Measurements from ENCODE around the gene PRKG1.

The PRKG1 gene

DNA sequence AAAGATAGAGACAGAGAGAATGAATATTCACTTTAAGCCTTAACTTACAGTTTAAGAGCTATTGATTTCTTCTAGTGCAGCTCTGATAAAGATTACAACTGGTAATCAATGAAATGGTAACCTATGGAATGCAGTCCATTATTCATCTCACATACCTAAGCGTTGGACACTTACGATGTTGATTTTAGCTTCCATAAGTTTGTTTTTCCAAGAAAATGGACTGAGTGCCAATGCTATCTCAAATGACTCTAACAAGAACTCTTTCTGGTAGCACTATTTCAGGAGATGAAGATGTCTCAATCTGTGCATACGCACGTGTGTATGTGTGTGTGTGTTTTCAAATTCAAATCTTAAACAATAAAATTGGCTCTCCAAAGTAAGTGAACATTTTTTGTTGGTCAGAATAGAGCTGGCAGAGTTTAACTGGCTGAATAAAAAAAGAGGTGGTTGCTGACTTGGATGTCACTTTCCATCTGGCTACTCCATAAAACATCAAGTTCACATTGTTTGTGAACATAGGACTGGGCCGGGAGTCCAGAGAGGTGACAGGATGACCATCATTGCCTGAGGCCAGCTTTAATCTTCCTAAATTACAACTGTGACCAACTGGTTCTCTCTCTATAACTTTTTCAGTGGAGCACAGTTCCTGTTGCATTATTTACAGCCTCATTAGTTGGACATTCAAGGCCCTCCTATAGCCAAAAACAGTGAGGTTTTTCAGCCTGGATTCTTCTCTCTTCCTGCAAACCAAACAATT is 732.0 kb downstream of the PRKG1 start:
- DNase-seq (ENCODE audit: low read depth) = no peak

GRCh38 chr10:51808187-51808586 is 733.9 kb downstream of the PRKG1 start:
- DNase-seq (ENCODE audit: low read depth) = no peak

DNA sequence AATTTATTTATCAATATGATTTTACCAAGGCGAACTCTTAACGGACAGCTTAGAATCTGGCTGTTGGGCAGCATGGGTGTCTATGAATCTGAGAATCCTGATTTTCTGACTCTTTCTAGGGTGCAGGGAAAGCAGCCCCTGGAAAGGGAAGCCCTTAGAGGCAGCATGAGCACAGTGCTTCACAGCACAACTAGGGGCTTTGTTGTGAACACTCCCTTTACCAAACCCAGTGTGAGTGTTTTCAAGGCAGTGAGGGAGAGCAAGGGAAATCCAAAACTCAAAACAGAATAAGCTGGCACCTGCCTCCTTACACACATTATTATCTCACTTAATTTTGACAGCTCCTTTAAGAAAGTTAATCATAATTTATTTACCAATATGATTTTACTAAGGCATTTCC is 741.4 kb downstream of the PRKG1 start:
- DNase-seq (ENCODE audit: low read depth) = no peak

GRCh38 chr10:51821045-51821444 is 746.8 kb downstream of the PRKG1 start:
- no peak for DNase-seq (ENCODE audit: low read depth)

DNA sequence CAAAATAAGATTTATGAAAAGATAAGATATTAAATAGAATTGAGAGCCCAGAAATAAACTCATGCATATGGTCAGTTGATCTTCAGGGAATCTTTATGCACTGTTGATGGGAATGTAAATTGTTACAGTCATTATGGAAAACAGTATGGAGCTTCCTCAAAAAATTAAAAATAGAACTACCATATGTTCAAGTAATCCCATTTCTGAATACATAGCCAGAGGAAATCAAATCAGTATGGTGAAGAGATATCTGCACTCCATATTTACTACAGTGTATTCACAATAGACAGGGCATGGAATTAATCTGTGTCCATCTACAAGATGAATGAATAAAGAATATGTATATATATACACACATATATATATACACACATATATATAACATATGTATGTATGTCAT is 747.5 kb downstream of the PRKG1 start:
- DNase-seq (ENCODE audit: low read depth) = no peak

DNA sequence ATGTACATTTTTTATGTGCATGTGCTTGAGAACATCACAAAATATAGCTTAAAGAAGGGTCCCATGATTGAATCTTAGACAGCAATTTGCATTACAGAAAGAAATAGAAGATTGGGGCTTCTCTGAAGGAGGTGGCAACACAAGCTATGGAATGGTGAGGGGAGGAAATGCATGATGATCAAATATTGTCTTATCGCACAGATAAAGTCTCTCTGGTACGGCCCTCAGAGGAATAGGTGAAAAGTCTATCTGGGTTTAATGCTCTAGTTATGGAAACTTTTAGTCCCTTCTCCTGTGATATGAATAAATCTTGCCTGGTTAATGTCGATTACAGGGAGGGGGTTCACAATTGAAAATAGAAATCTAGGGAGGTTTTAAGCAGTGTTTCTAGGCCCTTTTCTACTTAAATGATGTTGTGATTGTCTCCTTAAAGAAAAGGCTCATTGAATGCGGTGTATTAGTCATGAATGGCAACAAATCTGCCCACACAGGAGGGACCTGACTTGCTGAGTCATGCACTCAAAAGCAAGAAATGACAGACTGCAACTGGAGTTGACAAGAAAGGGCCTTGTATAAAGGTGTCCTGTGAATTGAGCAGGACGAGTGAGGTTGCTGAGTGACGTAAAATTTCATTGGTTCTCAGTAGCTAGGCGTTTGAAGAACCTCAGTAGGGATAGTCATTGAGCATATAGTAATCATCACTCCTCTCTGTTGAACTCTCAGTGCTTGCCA is 758.5 kb downstream of the PRKG1 start:
- peak; percentile 59 for DNase-seq (ENCODE audit: low read depth)

DNA sequence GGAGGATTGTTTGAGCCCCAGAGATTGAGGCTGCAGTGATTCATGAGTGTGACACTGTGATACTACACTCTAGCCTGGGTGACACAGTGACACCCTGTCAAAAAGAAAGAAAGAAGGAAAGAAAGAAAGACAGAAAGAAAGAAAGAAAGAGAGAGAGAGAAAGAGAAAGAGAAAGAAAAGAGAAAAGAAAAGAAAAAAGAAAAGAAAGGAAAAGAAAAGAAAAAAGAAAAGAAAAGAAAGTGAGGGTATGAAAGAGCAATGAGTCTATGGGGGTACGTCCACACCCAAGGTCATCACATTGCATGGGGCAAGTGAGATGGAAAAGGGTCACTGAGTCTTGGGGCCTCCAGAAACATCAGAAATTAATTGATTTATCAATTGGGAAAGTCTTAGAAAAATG is 760.3 kb downstream of the PRKG1 start:
- DNase-seq (ENCODE audit: low read depth) = no peak

GRCh38 chr10:51838471-51838870 is 764.2 kb downstream of the PRKG1 start:
- no peak for DNase-seq (ENCODE audit: low read depth)

GRCh38 chr10:51843966-51844365 is 769.7 kb downstream of the PRKG1 start:
- DNase-seq (ENCODE audit: low read depth) = no peak

DNA sequence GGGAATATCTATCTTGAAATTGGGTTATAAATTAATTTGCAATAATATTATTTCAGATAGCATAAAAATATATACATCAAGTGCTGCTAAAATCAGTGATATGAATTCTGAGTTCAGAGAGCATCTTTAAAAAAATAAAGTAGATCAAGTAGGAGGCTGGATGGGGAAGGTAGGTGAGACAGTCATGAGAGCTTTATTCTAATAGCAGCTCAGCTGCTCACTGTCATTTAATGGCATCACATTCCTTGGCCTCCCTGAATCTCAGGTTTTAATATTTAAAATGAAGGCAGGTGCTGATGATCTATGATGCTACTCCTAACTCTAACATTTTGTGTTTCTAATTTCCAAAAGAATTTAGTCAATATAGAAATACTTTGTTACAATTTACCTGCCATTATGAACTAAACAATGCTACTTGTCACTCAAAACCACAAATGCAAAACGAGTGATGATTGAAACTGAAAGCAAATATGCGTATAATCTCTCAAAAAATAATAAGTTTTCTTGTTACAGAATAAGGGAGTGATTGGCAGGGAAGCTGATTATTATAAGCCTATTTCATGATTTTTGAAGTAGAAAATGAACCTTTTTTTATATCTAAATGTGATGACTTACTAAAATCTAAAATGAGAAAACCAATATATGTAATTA is 772.7 kb downstream of the PRKG1 start:
- DNase-seq (ENCODE audit: low read depth) = no peak

GRCh38 chr10:51852297-51852696 is 778.0 kb downstream of the PRKG1 start:
- DNase-seq (ENCODE audit: low read depth) = no peak

GRCh38 chr10:51857305-51857704 is 783.0 kb downstream of the PRKG1 start:
- DNase-seq (ENCODE audit: low read depth) = no peak

DNA sequence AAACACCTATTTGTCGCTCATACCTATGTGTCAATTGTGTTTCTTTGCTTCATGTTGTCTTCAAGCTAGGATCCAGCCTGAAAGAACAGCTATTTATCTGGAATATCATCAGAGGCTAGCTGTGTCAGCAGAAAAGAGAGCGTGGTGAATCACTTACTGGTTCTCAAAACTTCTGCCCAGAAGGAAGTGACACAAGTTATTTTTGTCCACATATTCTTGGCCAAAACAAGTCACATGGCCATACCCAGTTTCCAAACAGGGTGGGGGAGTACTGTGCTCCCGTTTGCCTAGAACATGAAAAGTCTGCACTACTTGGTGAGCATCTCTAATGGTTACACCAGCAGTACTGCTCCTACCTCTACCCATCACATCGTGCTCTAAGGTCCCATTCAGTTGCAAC is 786.0 kb downstream of the PRKG1 start:
- peak; percentile 2 for DNase-seq (ENCODE audit: low read depth)

- no peak for DNase-seq (ENCODE audit: low read depth)
Observed at GRCh38 chr10:51861051-51861450, 786.8 kb downstream of the PRKG1 start.

DNA sequence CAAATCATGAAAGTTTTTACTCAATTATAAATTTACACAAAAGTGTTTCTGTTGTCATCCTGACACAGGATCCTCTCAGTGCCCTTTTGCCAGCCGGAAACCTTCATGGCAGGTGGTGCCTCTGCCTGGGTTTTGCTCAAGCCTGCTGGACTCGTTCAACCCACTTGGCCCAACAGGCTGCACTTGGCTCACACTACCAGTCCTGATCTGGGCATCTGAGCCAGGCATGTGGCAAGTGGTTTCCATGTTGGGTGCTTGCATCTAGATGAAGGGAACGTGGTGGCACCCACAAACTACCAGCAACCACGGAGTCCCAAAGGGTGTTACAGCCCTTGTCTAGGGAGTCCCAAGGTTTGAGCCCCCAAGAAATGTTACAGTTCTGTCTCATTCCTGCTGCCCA is 787.4 kb downstream of the PRKG1 start:
- no peak for DNase-seq (ENCODE audit: low read depth)

GRCh38 chr10:51862149-51862548 is 787.9 kb downstream of the PRKG1 start:
- DNase-seq (ENCODE audit: low read depth) = no peak

DNA sequence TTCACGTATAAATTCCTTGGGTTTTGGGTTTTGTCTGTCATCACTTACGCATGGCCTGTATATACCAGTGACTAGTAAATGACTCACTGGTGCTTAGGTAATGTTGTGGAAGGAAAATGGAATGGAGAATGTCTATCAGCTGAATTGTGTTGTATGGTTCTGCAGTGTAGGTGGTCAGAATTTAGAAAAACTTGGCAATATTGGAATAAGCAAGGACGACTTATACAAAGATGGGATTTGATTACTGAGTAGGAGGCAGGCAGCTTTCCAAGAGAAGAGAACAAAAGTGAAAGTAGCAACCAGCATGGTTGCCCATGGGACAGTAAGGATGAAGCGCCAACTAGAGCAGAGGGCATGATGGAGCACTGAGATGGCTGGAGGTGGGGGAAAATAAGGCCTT is 793.7 kb downstream of the PRKG1 start:
- peak; percentile 75 for DNase-seq (ENCODE audit: low read depth)

DNA sequence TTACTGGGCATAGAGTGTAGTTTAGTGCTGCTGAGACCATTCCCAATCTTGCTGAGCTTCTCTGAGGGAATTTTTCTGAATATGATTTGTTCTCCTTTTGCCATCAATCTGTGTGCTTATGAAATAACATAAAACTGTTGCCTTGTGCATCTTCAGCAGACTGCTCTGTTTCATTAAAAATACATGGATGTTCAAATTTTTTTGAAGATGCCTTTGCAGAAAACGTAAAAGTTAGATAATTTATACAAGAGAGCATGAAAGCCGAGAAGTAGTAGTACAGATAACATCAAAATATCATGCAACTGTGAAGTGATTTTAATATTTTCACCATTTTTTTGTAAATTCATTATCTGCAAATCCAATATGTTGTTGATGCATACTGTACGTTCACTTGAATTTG is 799.8 kb downstream of the PRKG1 start:
- no peak for DNase-seq (ENCODE audit: low read depth)

DNA sequence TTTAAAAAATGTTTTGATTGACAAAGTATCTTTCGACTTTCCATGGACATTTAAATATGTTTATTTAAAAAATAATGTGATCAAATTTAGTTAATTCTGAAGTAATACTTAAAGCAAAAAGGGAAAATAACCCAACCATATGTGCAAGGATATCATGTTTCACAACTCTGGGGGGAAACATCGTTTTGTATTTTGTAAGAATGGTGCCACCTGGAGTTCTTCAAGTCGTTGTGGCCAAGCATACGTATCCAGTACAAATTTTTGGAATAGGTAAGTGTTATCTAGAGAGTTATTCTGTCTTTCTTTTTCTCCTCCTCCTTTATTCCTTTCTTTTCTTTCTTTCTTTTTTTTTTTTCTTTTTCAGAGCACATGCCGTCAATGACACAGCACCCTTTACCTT is 801.3 kb downstream of the PRKG1 start:
- DNase-seq (ENCODE audit: low read depth) = no peak

DNA sequence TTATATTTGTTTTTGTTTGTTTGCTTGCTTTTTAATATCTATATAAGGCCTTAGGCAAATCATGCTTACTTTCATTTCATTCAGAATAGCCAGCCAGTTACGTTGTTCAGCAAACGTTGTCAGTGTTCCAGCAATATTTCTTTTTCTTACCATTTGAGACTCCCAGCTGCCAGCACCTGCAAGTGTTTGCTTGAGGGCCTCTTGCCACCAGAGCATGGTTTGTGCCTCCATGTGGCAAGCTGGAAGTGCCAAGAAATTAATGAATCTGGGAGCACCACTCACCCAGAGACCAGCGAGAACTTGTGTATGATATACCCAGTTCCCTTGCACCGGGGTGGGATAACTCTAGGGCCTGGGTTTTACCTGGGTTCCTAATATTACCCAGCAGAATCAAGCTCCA is 802.2 kb downstream of the PRKG1 start:
- no peak for DNase-seq (ENCODE audit: low read depth)

DNA sequence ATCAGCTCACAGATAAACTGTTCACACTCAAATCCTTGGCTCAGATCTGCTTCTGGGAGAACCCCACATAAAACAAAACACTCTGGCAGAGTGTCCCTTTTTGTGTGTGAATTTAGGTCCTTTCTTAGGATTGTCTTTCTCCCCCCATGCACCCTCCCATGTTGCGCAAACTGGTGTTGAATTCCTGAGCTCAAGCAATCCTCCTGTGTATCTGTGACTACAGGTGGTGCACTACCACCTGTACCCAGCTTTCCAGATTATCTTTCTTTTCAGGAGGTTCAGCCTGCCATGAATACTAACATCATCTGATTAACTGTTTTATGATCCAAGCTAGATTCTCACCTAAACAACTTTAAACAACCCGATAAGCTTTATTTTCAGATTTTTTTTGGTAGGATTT is 802.7 kb downstream of the PRKG1 start:
- DNase-seq (ENCODE audit: low read depth) = no peak

GRCh38 chr10:51877636-51878035 is 803.3 kb downstream of the PRKG1 start:
- DNase-seq (ENCODE audit: low read depth) = no peak

DNA sequence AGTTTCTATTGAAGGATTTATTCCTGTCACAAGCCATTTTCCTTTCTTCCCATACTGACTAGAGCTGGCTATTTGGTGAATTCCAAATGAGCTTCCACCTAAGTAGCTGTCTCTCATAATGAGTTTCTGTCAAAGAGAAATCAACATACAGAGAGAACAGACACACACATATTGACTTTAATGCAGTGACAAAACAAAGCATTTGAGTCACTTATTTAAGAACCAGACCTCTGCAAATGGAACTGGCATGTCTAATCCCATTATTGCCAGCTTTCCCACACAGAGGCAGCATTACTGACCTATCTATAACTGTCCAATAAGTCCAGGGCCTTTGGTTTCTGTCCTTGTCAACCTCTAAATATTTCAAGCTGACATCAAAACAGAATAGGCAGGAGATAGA is 804.4 kb downstream of the PRKG1 start:
- DNase-seq (ENCODE audit: low read depth) = no peak
